Spinal cord (tissue), 10 donors: ENCODE results near the gene TECR. TPM values are rescaled to one million over a fixed set of nuclear protein-coding genes. Genes with fewer than 3 reads are reported as not detected.
"Not testable (repeated sequence)": the region's sequence is repeated elsewhere in the genome, so short reads cannot be mapped to it uniquely, and the experiment has no call there.

Experiments used
- DNase-seq, 6 donors: peaks; one replicate each; pipeline versions ENCODE4 v3.0.0 to v3.0.0-alpha.2; 2013 to 2015; ENCODE audit warnings: low spot score in 6 of 6, low read depth in 4 of 6
- H3K27ac ChIP-seq: one replicate; pipeline ENCODE4 v1.5.1; 2013; ENCODE audit warnings: low read depth, low read length, control low read depth
- H3K27me3 ChIP-seq: one replicate; pipeline ENCODE4 v1.6.1; 2013; ENCODE audit warnings: low read length; ENCODE audit not compliant: control insufficient read depth, insufficient read depth
- H3K36me3 ChIP-seq: one replicate; pipeline ENCODE4 v1.6.1; 2013; ENCODE audit warnings: low read length; ENCODE audit not compliant: control insufficient read depth, insufficient read depth
- H3K4me1 ChIP-seq: one replicate; pipeline ENCODE4 v1.6.1; 2013; ENCODE audit warnings: low read length; ENCODE audit not compliant: control insufficient read depth, insufficient read depth
- H3K4me3 ChIP-seq: one replicate; pipeline ENCODE4 v1.5.1; 2013; ENCODE audit warnings: low read depth, low read length, control low read depth
- H3K9me3 ChIP-seq: one replicate; pipeline ENCODE4 v1.6.1; 2013; ENCODE audit warnings: low read length; ENCODE audit not compliant: control insufficient read depth, insufficient read depth
- WGBS: methylation state at CpG from one replicate; pipeline ENCODE4 v1.1.5; 2013; ENCODE audit warnings: missing lambda C conversion rate; ENCODE audit not compliant: insufficient coverage; 5-methylcytosine and 5-hydroxymethylcytosine counted together
- polyA plus RNA-seq, 2 donors: library from polyadenylated mRNA; unstranded; fragments of 120-200 nt; gene quantifications; one replicate each; pipeline ENCODE4 v1.2.1, GENCODE V29; 2013; ENCODE audit not compliant: insufficient read length in 2 of 2
- total RNA-seq, 2 donors: library from RNA; depleted of rRNA in 1 of 2; stranded (reverse); fragments of 120-200 nt in 1 of 2; fragments of >200 nt in 1 of 2; gene quantifications; one replicate each; pipeline versions ENCODE4 v1.2.3 to v1.2.4, GENCODE V29; 2013 to 2014
- donor health status: healthy.

The TECR gene
- total and polyA plus RNA-seq, 4 donors, result 38.1 to 210 (median 136) TPM

- Histone ChIP-seq H3K36me3 (peaks cover 26% of the 10 kb centered on the region), H3K4me1 (peaks cover 32% of the 10 kb centered on the region), H3K4me3 (peak overlapping the region; percentile 77), H3K27me3 (no peaks in the 10 kb centered on the region), H3K27ac (peak overlapping the region; percentile 47), H3K9me3 (no peaks in the 10 kb centered on the region)
- DNase-seq, result no peak
- 0% methylated on average over 18 of the region's 28 CpGs for WGBS
Observed at GRCh38 chr19:14495672-14496028, 33.7 kb upstream of the TECR start.

GRCh38 chr19:14496029-14496833, 33.2 kb upstream of the TECR start, which contains the start of gene GIPC1:
Gene GIPC1 (minus strand): TSS chr19:14496127. CDS start chr19:14482976, 13,151 bp downstream.
- 1% methylated on average over 60 of the region's 71 CpGs for WGBS
- H3K36me3 ChIP-seq, result peaks cover 22% of the 10 kb centered on the region
- H3K4me3 ChIP-seq, result peak within 1 kb of the TSS; percentile 77
- H3K4me1 ChIP-seq, result peaks cover 32% of the 10 kb centered on the region
- peak within 1 kb of the TSS; percentile 89 for H3K27ac ChIP-seq
- H3K27me3 ChIP-seq, result no peaks in the 10 kb centered on the region
- peak; percentile 93 to 99 (median 96) for DNase-seq
- no peaks in the 10 kb centered on the region for H3K9me3 ChIP-seq

GRCh38 chr19:14496834-14497227, 32.6 kb upstream of the TECR start:
- peak overlapping the region; percentile 89 for H3K27ac ChIP-seq

GRCh38 chr19:14497228-14497921, 32.0 kb upstream of the TECR start:
- Histone ChIP-seq H3K27ac (peak overlapping the region; percentile 89), H3K27me3 (no peaks in the 10 kb centered on the region), H3K9me3 (no peaks in the 10 kb centered on the region), H3K4me3 (peak overlapping the region; percentile 62), H3K4me1 (peaks cover 32% of the 10 kb centered on the region), H3K36me3 (peaks cover 12% of the 10 kb centered on the region)
- peak in 2 of 6 donors; percentile 19 to 35 for DNase-seq
- WGBS, result 53% methylated on average over 6 of the region's 6 CpGs

More at GRCh38 chr19:14496834-14497227, 32.6 kb upstream of the TECR start:
- no peaks in the 10 kb centered on the region for H3K9me3 ChIP-seq
- H3K4me1 ChIP-seq, result peaks cover 32% of the 10 kb centered on the region
- 25% methylated on average over 6 of the region's 7 CpGs for WGBS
- peaks cover 16% of the 10 kb centered on the region for H3K36me3 ChIP-seq
- no peaks in the 10 kb centered on the region for H3K27me3 ChIP-seq
- H3K4me3 ChIP-seq, result peak overlapping the region; percentile 62
- DNase-seq, result no peak

GRCh38 chr19:14502334-14503092, 26.9 kb upstream of the TECR start:
- no peak overlapping the region for H3K4me3 ChIP-seq
- no peaks in the 10 kb centered on the region for H3K9me3 ChIP-seq
- no peak for DNase-seq

GRCh38 chr19:14503285-14503684, 26.1 kb upstream of the TECR start:
- Histone ChIP-seq H3K27ac (no peak overlapping the region), H3K36me3 (no peaks in the 10 kb centered on the region), H3K4me1 (no peaks in the 10 kb centered on the region), H3K4me3 (no peak overlapping the region), H3K9me3 (no peaks in the 10 kb centered on the region), H3K27me3 (no peaks in the 10 kb centered on the region)
- WGBS, result 77% methylated on average over 1 of the region's 1 CpG
- DNase-seq, result no peak

More at GRCh38 chr19:14502334-14503092, 26.9 kb upstream of the TECR start:
- Histone ChIP-seq H3K27me3 (no peaks in the 10 kb centered on the region), H3K4me1 (peaks cover 3% of the 10 kb centered on the region), H3K36me3 (no peaks in the 10 kb centered on the region), H3K27ac (no peak overlapping the region)
- 70% methylated on average over 10 of the region's 11 CpGs for WGBS

GRCh38 chr19:14504575-14504974, 24.8 kb upstream of the TECR start:
- H3K4me1 ChIP-seq, H3K4me3 ChIP-seq, H3K27me3 ChIP-seq, H3K36me3 ChIP-seq, H3K9me3 ChIP-seq, H3K27ac ChIP-seq, DNase-seq: not testable (repeated sequence)
- 95% methylated on average over 4 of the region's 8 CpGs for WGBS

- peak in 1 of 6 donors; percentile 24 for DNase-seq
- no peaks in the 10 kb centered on the region for H3K9me3 ChIP-seq
- H3K27ac ChIP-seq, result peak overlapping the region; percentile 53
- 25% methylated on average over 12 of the region's 19 CpGs for WGBS
- no peaks in the 10 kb centered on the region for H3K4me1 ChIP-seq
- H3K36me3 ChIP-seq, result no peaks in the 10 kb centered on the region
- H3K4me3 ChIP-seq, result no peak overlapping the region
- H3K27me3 ChIP-seq, result no peaks in the 10 kb centered on the region
Observed at GRCh38 chr19:14505488-14506239, 23.7 kb upstream of the TECR start.
